GM18861 (cell line): ENCODE measurements around the gene GARIN3.
"Not testable (repeated sequence)": the region's sequence is repeated elsewhere in the genome, so short reads cannot be mapped to it uniquely, and the experiment has no call there.

Experiments
- ATAC-seq: cut with Tn5 transposase; IDR thresholded peaks from one replicate; pipeline ENCODE4 v1.9.1; 2021; ENCODE audit not compliant: unreplicated experiment

Gene GARIN3

DNA sequence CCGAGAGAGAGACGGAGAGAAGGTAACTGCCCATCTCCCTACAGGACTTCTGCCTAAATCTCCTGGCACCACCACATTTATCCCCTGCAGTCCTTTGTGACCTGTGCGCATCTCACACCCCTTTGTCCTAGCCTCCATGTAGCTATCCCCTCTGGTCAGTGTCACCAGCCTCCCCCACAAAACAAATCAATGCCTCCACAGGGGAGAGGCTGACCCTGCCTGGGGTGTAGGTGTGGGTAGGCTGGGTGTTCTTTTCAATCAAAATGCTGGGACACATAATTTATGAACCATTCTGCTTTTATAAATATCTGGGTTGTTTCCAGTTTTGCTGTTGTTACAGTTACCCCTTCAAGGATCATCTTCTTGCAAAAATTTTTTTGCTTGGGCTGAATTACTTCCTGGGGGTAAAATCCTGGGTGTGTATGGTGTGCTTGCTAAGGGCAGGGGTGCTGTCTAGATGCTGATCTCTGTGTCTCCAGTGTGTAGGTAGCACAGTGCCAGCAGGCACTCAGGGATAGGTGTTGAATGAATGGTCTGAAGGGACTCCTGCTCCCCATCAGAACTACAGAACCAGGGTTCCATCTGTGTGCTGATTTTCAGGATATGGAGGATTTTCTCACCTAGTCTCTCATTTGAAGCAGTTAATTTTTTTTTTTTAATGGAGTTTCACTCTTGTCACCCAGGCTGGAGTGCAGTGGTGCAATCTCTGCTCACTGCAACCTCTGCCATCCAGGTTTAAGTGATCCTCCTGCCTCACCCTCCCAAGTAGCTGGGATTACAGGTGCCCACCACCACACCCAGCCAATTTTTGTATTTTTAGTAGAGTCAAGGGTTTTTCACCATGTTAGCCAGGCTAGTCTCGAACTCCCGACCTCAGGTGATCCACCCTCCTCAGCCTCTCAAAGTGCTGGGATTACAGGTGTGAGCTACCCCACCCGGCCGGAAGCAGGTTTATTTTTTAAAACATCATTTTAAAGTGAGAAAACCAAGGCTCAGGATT, at the start of gene GARIN3:
GARIN3 (minus strand) TSS at position 51 of the 1,000 bp plus-strand sequence. CDS start 96 bp downstream, outside the sequence.
- no peak for ATAC-seq

DNA sequence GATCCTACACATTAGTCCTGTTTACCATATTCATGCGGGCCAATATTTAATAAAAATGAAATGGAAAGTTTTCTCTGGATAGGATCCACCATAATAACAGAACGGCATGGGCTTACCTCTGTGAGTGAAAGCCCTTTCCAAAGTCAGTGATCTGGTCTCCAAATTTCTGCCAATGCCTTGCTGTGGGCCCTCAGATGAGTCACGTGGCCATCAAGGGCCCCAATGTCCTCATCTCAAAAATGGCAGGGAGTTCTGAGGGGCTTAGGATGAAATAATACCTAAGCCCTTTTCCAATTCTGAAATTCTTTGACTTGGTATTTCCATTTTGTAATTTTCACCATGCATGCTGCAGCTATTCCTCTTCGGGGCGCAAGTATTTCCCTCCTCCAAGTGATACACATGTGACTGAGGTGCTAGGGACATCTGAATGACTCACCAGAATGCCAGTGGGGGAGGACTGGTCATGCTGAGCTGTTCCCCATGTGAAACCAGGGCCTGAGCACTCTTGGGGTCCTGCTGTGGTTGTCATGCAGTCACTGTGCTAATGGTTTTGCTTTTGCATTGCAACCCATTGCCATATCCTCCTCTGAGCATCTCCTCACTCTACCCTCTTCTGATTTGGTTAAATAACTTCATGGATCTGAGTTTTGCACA, 49.6 kb upstream of the GARIN3 start:
- no peak for ATAC-seq

DNA sequence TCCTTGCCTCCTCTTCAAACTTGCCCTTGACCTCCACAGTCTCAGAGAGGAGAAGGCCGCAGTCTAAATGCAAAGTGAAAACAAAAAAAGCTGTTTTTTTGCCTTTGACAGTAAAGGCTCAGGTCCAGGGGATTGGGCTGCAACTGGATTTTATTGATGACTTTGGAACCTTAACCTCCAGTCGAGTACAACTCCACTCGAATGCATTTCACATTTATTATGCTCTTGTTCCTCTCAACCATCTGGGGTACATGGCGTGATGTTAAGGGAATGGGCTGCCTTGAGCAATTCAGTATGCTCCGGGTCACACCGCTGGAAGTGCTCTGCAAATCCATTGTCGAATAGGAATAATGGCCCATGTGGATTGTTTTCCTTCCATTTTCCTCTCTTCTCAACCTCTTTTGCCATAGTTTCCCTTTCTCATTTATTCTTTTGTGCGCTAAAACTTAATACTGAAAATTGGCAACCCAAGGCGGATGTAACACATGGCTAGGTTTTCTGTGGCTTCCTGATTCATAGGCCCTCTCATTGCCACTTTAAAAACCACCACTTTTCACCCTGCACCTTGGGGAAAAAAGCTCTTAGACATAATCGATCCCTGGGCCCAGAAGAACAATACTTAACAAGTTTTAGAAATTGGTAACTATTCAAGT, 48.9 kb upstream of the GARIN3 start:
- ATAC-seq: peak; percentile 45

DNA sequence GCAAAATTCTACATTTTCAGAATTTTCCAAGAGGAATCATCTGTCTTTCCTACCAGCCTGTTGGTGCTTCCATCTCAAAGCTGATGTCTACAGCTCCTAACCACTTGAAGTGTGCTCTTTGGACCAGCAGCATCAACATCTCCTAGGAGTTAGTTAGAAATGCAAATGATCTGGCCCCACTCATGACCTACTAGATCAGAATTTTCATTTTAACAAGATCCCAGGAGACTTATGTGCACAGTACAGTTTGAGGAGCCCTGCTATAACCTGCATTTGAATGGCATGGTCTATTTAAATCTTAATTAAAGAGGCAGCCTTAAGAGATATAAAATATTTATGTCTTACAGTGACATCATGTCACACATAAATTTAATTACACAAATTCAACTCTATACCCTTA, 48.4 kb upstream of the GARIN3 start:
- peak; percentile 50 for ATAC-seq

DNA sequence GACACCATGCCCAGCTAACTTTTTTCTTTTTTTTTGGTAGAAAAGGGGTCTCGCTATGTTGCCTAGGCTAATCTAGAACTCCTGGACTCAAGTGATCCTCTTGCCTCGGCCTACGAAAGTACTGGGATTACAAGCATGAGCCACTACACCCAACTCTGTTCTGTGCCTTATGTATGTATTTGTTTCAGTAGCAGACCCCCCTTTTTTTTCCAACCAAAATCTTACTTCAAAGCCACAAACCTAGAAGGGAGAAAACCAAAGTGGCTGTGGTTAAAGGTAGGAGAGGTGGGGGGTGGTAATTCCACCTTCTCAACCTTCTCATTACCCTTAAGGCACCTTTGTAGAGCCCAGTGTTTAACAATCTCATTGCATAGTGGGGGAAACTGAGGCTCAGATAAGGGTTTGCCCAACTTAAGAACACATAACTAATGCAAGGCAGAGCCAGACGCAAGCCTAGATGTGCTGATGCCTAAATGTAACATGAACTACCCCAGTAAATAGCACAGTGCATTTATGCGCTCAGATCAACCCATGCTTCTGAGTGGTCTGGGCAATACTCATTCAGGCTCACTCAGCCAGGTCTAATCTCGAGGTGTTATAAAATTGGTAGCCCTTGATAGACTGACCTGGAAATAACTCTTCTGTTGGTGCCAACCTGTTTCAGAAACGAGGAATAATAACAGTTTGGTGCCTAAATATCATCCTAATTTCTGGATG, 47.6 kb upstream of the GARIN3 start:
- ATAC-seq: no peak

DNA sequence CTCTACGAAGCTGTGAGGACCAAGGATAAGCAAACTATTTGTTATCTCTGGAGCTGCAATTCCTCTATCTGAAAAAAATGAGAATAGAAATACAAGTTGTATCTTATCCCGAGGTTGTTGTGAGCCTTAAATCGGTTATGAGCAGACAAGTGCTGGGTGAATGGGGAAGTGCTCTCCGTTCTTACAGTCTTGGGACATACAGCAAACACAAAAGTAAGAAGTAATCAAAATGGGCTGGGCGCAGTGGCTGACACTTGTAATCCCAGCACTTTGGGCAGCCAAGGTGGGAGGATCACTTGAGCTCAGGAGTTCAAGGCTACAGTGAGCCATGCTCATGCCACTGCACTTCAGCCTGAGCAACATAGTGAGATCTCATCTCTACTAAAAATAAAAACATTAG, 46.2 kb upstream of the GARIN3 start:
- no peak for ATAC-seq

DNA sequence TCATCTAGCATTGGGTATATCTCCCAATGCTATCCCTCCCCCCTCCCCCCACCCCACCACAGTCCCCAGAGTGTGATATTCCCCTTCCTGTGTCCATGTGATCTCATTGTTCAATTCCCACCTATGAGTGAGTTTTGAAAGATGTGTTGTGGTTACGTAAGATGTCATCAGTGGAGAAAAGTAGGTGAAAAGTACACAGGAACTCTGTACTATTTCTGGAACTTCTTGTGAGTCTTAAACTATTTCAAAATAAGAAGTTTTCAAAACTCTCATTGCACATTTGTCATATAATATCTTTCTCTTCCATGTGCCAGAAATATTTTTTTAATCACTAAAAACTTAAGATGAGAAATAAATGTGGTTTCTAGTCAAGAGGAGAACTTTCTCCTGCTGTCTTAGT, 44.6 kb upstream of the GARIN3 start:
- ATAC-seq: not testable (repeated sequence)

DNA sequence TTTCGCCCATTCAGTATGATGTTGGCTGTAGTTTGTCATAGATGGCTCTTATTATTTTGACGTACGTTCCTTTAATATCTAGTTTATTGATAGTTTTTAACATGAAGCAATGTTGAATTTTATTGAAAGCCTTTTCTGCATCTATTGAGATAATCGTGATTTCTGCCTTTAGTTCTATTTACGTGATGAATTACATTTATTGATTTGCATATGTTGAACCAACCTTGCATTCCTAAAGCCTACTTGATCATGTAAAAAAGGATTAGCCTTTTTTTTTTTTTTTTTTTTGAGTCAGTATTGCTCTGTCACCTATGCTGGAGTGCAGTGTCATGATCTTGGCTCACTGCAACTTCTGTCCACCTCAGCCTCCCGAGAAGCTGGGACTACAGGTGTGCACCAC, 39.6 kb upstream of the GARIN3 start:
- ATAC-seq: no peak

DNA sequence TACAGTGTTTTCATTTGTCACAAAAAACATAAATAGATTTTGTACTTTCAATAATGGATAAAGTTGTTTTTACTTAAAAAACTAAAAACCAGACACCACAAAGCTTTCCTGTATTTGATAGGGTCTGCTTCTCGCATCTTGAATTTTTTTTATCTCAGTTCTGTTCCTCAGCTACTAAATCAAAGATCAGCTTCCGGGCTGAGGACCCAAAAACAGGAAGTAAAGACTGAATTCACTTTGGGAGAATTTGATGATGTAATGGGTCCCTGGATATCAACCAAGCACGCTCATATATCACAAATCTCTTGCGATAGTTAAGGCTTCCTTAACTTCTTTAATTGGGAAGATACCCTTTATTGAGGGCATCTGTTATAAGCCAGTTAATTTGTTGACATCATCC, 38.7 kb upstream of the GARIN3 start:
- ATAC-seq: no peak

DNA sequence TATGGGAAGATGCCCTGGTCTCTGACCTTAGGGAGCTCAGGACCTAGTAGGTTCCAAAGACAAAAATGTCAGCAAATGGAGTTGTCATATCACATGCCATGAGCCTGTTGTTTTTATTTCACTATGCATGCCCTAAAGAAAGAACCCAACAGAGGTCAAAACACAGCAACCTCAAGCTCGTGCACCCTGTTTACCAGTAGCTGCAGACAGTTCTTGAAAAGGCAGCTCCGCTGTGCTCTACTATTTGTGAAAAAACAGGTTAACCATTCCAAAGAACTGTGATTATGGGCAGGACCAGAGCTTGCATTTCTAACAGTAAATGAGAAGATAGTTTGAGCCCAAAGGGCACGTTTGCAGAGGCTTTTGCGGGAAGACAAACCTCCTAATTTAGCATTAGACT, 37.4 kb upstream of the GARIN3 start:
- no peak for ATAC-seq

DNA sequence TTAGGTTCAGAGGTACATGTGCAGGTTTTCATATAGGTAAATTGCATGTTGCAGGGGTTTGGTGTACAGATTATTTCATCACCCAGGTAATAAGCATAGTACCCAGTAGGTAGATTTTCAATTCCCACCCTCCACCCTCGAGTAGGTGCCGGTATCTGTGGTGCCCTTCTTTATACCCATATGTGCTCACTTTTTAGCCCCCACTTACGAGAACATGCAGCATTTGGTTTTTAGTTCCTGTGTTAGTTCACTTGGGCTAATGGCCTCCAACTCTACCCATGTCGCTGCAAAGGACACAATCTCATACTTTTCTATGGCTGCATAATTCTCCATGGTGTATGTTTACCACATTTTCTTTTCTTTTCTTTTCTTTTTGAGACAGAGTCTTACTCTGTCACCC, 35.8 kb upstream of the GARIN3 start:
- no peak for ATAC-seq

DNA sequence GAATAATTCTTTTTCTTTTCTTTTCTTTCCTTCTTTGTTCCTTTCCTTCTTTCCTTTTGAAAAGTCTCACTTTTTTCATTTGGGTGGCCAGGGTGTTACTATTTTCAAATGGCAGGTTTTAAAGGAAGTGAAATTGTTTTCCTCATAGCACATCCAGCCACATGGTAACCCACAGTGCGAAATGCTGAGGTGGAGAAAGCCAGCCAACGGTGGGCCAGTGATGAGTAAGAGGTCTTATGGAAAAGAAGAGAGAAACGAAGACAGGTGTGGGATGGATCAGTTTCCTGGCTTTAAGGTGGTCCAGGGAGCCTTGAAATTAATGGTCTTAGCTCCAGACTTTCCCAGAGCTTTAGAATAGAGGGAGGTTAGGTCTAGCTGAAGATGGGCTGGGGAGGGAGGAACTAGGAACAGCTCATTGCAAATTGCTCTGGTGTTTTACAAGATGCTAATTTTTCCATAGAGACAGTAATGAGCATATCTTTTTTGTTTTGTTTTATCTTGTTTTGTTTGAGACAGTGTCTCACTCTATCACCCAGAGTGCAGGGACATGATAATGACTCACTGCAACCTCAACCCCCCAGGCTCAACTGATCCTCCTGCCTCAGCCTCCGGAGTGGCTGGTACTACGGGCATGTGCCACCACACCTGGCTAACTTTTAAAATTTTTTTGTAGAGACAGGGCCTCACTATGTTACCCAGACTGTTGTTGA, 32.4 kb upstream of the GARIN3 start:
- no peak for ATAC-seq

DNA sequence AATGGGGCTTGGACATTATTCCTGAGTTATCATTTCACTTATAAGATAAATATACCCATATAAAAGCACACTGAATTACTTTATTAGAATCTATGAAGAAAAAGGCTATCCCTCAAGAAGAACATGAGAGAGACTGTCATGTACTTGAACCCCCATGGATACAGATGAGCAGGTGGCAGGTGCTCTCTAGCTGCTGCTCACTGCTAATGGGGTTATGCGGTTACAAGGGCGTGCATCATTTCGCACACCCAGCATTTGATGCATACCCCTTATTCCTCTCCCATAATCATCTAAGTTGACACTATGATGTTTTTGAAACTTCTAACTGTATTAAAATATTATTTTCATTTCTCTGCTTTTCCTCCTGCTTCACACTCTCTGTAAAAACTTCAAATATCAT, 31.0 kb upstream of the GARIN3 start:
- no peak for ATAC-seq

DNA sequence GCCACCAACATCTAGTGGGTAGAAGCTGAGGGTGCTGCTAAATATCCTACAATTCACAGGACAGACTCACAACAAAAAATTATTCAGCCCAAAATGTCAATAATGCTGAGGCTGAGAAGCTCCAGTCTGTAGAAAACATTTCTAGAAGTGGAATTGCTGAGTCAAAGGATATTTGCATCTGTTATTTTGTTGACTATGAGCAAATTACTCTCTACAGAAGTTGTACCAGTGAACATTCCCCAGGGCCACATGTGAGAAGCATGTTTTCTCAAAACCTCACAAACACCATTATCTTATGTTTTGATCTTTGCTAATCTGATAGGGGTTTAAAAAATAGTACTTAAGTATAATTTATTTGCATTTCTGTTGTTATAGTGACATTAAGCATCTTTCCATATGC, 30.0 kb upstream of the GARIN3 start:
- no peak for ATAC-seq

DNA sequence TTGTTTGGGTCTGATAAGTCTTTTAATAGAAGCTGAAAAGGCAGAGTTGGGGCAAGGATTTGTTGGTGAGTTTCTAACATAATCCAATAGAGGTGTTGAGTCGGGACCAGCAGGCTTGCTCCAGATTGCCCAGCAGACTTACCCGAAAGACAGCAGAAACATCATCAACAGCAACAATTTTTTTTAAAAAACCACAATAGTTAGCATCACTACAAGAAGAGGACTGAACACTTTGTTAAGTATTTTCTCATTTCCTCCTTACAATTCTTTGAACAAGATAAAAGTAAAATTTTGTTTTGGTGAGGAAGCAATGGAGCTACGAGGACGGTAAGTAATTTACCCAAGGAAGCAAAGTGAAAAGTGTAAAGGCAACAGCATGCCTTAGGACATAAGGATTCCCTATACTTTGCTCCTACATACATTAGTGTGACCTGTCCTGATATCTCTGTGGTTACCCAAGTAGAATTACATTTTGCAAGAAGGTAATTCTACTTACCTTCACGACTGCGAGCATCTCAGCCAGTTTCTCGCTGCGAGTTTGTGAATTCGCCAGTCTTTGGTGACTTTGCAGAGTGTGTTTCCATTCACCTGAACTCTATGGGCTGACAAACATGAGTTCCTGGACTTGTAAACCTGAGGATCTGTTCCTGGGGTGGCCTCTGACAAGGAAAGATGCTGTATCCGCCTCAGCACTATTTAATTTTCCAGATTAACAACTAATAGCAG, 27.8 kb upstream of the GARIN3 start:
- ATAC-seq: no peak

DNA sequence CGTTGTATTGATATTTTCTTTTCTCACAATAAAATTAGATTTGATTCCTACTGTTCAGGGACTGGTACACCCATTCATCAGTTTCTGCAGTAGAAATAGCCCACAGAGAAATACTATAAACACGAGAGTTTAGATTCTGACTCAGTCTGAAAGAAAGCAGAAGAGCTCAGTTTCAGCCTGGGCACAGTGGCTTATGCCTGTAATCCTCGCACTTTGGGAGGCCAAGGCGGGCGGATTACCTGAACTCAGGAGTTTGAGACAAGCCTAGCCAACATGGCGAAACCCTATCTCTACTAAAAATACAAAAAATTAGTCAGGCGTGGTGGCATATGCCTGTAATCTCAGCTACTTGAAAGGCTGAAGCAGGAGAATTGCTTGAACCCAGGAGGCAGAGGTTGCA, 23.2 kb upstream of the GARIN3 start:
- peak; percentile 88 for ATAC-seq

DNA sequence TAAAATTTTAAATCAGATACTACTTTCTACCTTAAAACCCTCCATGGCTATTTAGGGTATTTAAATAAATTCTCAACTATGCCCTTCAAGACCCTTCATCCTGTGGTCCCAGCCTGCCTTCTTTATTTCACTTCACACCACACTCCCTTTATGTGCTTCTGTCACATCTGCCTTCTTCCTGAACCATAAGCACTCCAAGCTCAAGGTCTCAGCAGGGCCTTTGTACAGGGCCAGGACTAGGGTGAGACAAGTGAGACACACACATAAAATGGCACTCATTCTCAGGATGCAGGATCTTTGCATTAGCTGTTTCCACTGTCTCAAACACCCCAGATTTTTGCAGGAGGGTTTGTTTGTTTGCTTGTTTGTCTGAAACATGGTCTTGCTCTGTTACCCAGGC, 22.2 kb upstream of the GARIN3 start:
- ATAC-seq: no peak

DNA sequence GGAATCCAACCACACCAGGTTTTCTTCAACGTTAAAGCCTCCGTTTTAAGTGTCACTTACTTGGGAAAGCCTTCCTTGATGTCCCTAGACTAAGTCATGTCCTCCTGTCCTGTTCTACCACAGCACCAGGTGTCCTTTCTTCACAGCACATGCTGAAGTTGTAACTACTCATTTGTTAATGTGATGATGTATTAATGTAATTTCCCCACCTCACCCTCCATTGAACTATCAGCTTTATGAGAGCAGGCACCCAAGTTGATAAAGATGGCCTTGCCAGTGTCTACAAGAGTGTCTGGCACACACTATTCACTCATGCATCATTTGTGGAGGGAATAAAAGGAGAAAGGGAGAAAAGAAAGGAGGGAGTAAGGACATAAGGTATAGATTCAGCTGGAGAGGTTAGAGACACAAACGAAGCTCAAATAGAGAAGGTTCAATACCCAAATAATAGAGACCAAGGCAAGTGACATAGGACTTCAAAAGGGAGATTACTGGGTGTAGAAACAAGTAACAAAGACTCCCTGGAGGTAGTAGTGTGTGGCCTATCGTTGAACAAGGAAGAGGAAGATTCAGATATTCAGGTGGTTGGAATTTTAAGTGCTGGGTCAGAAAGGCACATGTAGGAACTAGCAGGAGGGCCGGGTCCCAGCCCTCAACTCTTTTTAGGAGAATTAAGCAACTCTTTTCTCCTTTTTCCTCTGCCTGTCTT, 21.1 kb upstream of the GARIN3 start:
- ATAC-seq: no peak
